GM12891 (cell line): ENCODE data around the gene ADAP1.

Source experiments
- POLR2A ChIP-seq: IDR thresholded peaks from 2 replicates; pipeline ENCODE4 v1.6.1; 2011; ENCODE audit warnings: low read depth, low read length, control low read depth
- POLR2AphosphoS5 ChIP-seq: IDR thresholded peaks from 2 replicates; pipeline ENCODE4 v1.6.1; 2011; ENCODE audit warnings: low read depth, low read length, control low read depth

GRCh38 chr7:939843-940242, 14.6 kb downstream of the ADAP1 start:
- TF ChIP-seq POLR2A (no peak), POLR2AphosphoS5 (no peak)
